Gastrocnemius medialis (tissue), 4 donors: ENCODE results near the gene ZBTB16. TPM values are rescaled to one million over a fixed set of nuclear protein-coding genes. Genes with fewer than 3 reads are reported as not detected.

Experiments used
- ATAC-seq, 2 donors: fragments of 150-250 bp; one replicate each; pipeline ENCODE4 v1.9.1; 2016
- DNase-seq, 2 donors: peaks; one replicate each; pipeline ENCODE4 v3.0.0-alpha.2; 2019
- H3K27ac ChIP-seq, 4 donors: fragments of 200-600 bp; sonication (generic); 1 replicate in 1 of 4; 2 replicates in 3 of 4; pipeline ENCODE4 v1.5.1; 2016 to 2018; ENCODE audit warnings: mild to moderate bottlenecking in 2 of 4, moderate library complexity in 1 of 4
- H3K27me3 ChIP-seq, 3 donors: fragments of 200-600 bp; sonication (generic) in 2 of 3; 1 replicate in 1 of 3; 2 replicates in 2 of 3; pipeline versions ENCODE4 v1.5.1 to v1.6.0; 2016 to 2019; ENCODE audit warnings: mild to moderate bottlenecking in 1 of 3, moderate library complexity in 1 of 3
- H3K36me3 ChIP-seq, 2 donors: fragments of 200-600 bp; sonication (generic) in 1 of 2; one replicate each; pipeline ENCODE4 v1.5.1; 2017 to 2018
- H3K4me1 ChIP-seq, 2 donors: fragments of 200-600 bp; sonication (generic) in 1 of 2; one replicate each; pipeline ENCODE4 v1.5.1; 2016 to 2017; ENCODE audit warnings: mild to moderate bottlenecking in 2 of 2
- H3K4me3 ChIP-seq, 4 donors: fragments of 200-600 bp; sonication (generic) in 3 of 4; 1 replicate in 1 of 4; 2 replicates in 3 of 4; pipeline ENCODE4 v1.5.1; 2016 to 2019; ENCODE audit warnings: mild to moderate bottlenecking in 2 of 4
- H3K9me3 ChIP-seq, 3 donors: fragments of 200-600 bp; sonication (generic) in 2 of 3; 1 replicate in 1 of 3; 2 replicates in 2 of 3; pipeline ENCODE4 v1.5.1; 2016 to 2019
- CTCF ChIP-seq, 5 experiments: fragments of 450-650 bp in 3 of 5; fragments of 200-600 bp in 2 of 5; sonication (generic) in 2 of 5; IDR thresholded peaks in 4 of 5; conservative IDR thresholded peaks in 1 of 5; 1 replicate in 4 of 5; 2 replicates in 1 of 5; pipeline ENCODE4 v1.5.1; 2016 to 2019; ENCODE audit warnings: antibody characterized with exemption in 5 of 5, mild to moderate bottlenecking in 3 of 5, moderate library complexity in 3 of 5
- POLR2A ChIP-seq, 2 donors: fragments of 450-650 bp; IDR thresholded peaks; one replicate each; pipeline ENCODE4 v1.6.1; 2017; ENCODE audit warnings: antibody characterized with exemption in 2 of 2, mild to moderate bottlenecking in 2 of 2, moderate library complexity in 2 of 2
- in situ Hi-C, 4 donors: fragments of 200-750 bp; cut with MboI; loops; one replicate each; pipeline versions ENCODE4 v1.15.0 to v1.8.0; 2017; ENCODE audit warnings: low sequenced_read_pairs in 4 of 4
- intact Hi-C: fragments of 100-400 bp; cut with DNase I; formaldehyde crosslinking; loops from one replicate; pipeline ENCODE4 v1.15.1; 2023; ENCODE audit warnings: low total_unique reads
- total RNA-seq, 4 donors: library from RNA; depleted of rRNA; stranded (reverse); fragments of >200 nt; gene quantifications; one replicate each; pipeline versions ENCODE4 v1.1.0 to v1.2.3, GENCODE V29; 2016

Gene ZBTB16
- total RNA-seq, 4 donors from 2014 or later, result 156 to 250 (median 196) TPM

DNA sequence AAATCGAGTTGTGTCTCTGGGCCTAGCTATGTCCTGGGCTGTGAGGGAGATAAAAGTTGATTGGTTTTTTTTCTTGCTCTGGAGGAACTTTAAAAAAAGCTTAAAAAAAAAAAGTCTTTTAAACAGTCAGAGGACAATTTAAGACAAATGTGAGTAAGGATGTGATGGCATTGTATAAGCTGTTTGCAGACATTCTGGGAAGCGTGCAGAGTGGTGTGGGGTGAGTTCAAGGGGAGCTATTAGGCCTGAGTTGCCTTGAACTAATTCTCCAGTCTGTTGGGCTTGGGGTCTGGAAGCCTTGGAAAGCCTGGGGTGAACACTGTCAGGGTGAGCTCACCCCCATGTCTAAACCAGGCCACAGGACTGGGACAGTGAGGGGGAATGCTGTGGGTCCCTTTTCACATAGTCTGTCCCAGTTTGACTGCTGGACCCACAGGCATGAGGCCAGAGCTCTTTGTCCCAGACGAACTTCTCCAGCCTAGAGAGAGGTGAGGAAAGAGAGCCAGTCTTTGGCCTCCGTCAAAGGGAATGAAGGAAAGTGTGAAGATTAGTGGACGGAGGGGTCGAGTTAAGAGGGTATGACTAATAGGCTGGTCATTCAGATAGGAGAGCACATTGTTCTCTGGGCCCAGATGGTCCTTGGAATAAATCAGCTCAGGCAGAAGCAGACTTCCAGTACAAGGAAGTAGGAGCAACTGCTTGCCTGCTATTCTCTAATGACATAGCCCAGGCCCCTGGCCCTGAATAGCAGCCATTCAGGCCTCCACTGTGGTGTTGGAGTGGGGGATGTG is 160.2 kb downstream of the ZBTB16 start:
- Histone ChIP-seq H3K4me1 (peaks cover 95 to 97% of the 10 kb centered on the region in 2 donors), H3K9me3 (no peaks in the 10 kb centered on the region), H3K4me3 (no peak overlapping the region), H3K27me3 (no peaks in the 10 kb centered on the region), H3K36me3 (peaks cover 0 to 45% of the 10 kb centered on the region in 2 donors), H3K27ac (peak overlapping the region; percentile 90 to 99 (median 96))
- DNase-seq (no peak), ATAC-seq (peak; percentile 49 to 59)
- no peak for TF ChIP-seq POLR2A (IDR thresholded peaks at IDR 0.05)
- TF ChIP-seq CTCF (IDR thresholded peaks at IDR 0.05 in 4 of 5, conservative IDR thresholded peaks at IDR 0.05 in 1 of 5), result no peak
- intact Hi-C loops, result no loop called here
- in situ Hi-C loops, result no loop called here

GRCh38 chr11:114221037-114221436 is 161.5 kb downstream of the ZBTB16 start:
- H3K4me3 ChIP-seq, result no peak overlapping the region
- intact Hi-C loops, result no loop called here

DNA sequence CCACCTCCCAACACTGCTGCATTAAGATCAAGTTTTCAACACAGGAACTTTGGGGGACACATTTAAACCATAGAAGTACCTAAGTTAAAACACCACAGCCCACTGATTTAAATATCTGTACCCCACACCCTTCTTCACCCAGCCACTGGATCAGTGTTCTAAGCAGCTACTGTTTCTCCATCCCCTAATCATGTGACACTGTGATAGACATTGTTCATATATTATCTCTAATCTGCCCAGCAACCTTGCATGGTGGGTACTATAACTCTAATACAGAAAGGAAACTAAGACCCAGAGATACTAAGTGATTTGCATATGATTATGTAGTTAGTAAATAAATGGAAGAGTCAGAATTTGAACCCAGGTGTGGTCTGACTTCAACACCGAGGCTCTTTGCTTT is 166.2 kb downstream of the ZBTB16 start:
- Histone ChIP-seq H3K36me3 (peaks cover 0 to 41% of the 10 kb centered on the region in 2 donors), H3K9me3 (no peaks in the 10 kb centered on the region), H3K4me1 (peaks cover 95 to 98% of the 10 kb centered on the region in 2 donors), H3K27me3 (no peaks in the 10 kb centered on the region), H3K27ac (peak overlapping the region; percentile 90 to 99 (median 96)), H3K4me3 (no peak overlapping the region)
- intact Hi-C loops (no loop called here), in situ Hi-C loops (no loop called here)
- no peak for TF ChIP-seq CTCF (IDR thresholded peaks at IDR 0.05 in 4 of 5, conservative IDR thresholded peaks at IDR 0.05 in 1 of 5)
- TF ChIP-seq POLR2A (IDR thresholded peaks at IDR 0.05), result no peak
- DNase-seq (no peak), ATAC-seq (no peak)

More at GRCh38 chr11:114221037-114221436, 161.5 kb downstream of the ZBTB16 start:
- H3K36me3 ChIP-seq, result peaks cover 0 to 37% of the 10 kb centered on the region in 2 donors
- ATAC-seq, result no peak
- in situ Hi-C loops, result no loop called here
- H3K27ac ChIP-seq, result peak overlapping the region; percentile 90 to 99 (median 96)
- no peaks in the 10 kb centered on the region for H3K9me3 ChIP-seq
- TF ChIP-seq POLR2A (IDR thresholded peaks at IDR 0.05), result no peak
- no peak for TF ChIP-seq CTCF (IDR thresholded peaks at IDR 0.05 in 4 of 5, conservative IDR thresholded peaks at IDR 0.05 in 1 of 5)
- peaks cover 96 to 97% of the 10 kb centered on the region in 2 donors for H3K4me1 ChIP-seq
- DNase-seq, result no peak
- H3K27me3 ChIP-seq, result no peaks in the 10 kb centered on the region

DNA sequence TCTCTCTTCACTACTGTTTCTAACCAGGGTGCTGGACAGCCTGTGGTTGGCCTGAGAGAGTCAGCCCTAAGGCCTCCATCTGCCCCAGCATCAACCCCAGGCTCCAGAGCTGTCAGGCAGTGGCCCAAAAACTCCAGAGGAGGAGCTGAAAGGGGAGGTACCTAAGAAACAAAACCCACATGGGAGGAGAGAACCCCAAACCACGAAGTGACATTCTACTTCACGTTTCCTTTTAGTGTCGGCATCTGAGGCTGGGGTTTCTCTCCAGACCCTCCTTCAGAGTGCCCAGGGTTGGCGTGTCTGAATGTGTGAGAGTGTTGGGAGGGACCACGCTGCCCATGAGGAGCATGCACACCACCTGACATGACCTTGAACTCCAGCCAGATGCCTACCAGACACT is 166.8 kb downstream of the ZBTB16 start:
- ATAC-seq (peak; percentile 16 to 37), DNase-seq (no peak)
- TF ChIP-seq CTCF (IDR thresholded peaks at IDR 0.05 in 4 of 5, conservative IDR thresholded peaks at IDR 0.05 in 1 of 5) (no peak), POLR2A (IDR thresholded peaks at IDR 0.05) (no peak)
- intact Hi-C loops, result no loop called here
- H3K27me3 ChIP-seq, result no peaks in the 10 kb centered on the region
- H3K36me3 ChIP-seq, result peaks cover 0 to 35% of the 10 kb centered on the region in 2 donors
- in situ Hi-C loops, result no loop called here
- peak overlapping the region; percentile 90 to 99 (median 96) for H3K27ac ChIP-seq
- H3K4me1 ChIP-seq, result peaks cover 95 to 97% of the 10 kb centered on the region in 2 donors
- no peaks in the 10 kb centered on the region for H3K9me3 ChIP-seq
- no peak overlapping the region for H3K4me3 ChIP-seq
